Ishikawa (cell line): ENCODE data around the gene FAM78A.

Source experiments
- CEBPB ChIP-seq: IDR thresholded peaks from 2 replicates; pipeline ENCODE4 v1.6.1; 2012
- CREB1 ChIP-seq: IDR thresholded peaks from 2 replicates; pipeline ENCODE4 v1.6.1; 2012; ENCODE audit warnings: low read depth
- EGR1 ChIP-seq: IDR thresholded peaks from 2 replicates; pipeline ENCODE4 v1.6.1; 2012
- EP300 ChIP-seq: IDR thresholded peaks from 2 replicates; pipeline ENCODE4 v1.6.1; 2012; ENCODE audit warnings: borderline replicate concordance
- FOXM1 ChIP-seq: IDR thresholded peaks from 2 replicates; pipeline ENCODE4 v1.6.1; 2012; ENCODE audit warnings: low read depth, borderline replicate concordance
- NFIC ChIP-seq: IDR thresholded peaks from 2 replicates; pipeline ENCODE4 v1.6.1; 2012
- RAD21 ChIP-seq: IDR thresholded peaks from 2 replicates; pipeline ENCODE4 v1.6.1; 2012; ENCODE audit warnings: low read depth
- TAF1 ChIP-seq: IDR thresholded peaks from 2 replicates; pipeline ENCODE4 v1.6.1; 2012; ENCODE audit warnings: low read depth, mild to moderate bottlenecking
- TCF12 ChIP-seq: IDR thresholded peaks from 2 replicates; pipeline ENCODE4 v1.6.1; 2012; ENCODE audit warnings: low read depth
- TEAD4 ChIP-seq: IDR thresholded peaks from 2 replicates; pipeline ENCODE4 v1.6.1; 2012
- YY1 ChIP-seq: IDR thresholded peaks from 2 replicates; pipeline ENCODE4 v1.6.1; 2012; ENCODE audit warnings: low read depth
- ZBTB7A ChIP-seq: IDR thresholded peaks from 2 replicates; pipeline ENCODE4 v1.6.1; 2012; ENCODE audit warnings: low read depth
- TF ChIP-seq, protein P1 (sequence below): IDR thresholded peaks from 2 replicates; pipeline ENCODE4 v1.6.1; 2012
- TF ChIP-seq, protein P2 (sequence below): IDR thresholded peaks from 2 replicates; pipeline ENCODE4 v1.6.1; 2012
- TF ChIP-seq, protein P3 (sequence below): IDR thresholded peaks from 2 replicates; pipeline ENCODE4 v1.6.1; 2012; ENCODE audit warnings: low read depth, mild to moderate bottlenecking

The FAM78A gene

DNA sequence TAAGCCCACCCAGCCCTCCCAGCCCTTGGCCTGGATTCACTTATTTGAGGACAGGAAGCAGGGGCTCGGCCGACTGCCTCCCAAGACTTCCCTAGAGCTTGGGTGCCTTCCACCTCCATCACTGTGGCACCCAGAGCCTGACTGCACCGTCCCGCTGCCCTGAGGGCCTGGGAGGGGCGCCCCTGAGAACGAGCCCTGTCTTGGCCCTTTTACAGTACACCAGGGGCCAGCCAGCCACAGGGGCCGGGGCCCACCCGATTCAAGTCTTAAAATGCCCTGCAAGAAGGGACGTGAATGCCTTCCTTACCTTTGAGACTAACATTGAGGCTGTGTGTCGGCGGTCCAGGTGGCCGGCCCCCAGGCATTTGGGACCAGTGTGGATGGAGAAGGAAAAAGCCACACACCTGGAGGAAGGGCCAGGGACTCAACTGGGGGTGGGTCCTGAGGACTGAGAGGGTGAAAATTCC is 16.8 kb downstream of the FAM78A start:
- no peak for TF ChIP-seq EGR1
- TF ChIP-seq, protein P1, sequence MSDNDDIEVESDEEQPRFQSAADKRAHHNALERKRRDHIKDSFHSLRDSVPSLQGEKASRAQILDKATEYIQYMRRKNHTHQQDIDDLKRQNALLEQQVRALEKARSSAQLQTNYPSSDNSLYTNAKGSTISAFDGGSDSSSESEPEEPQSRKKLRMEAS, result no peak
- TF ChIP-seq, protein P2, sequence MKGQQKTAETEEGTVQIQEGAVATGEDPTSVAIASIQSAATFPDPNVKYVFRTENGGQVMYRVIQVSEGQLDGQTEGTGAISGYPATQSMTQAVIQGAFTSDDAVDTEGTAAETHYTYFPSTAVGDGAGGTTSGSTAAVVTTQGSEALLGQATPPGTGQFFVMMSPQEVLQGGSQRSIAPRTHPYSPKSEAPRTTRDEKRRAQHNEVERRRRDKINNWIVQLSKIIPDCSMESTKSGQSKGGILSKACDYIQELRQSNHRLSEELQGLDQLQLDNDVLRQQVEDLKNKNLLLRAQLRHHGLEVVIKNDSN, result no peak
- no peak for TF ChIP-seq NFIC
- no peak for TF ChIP-seq CREB1
- TF ChIP-seq TAF1, result no peak
- TF ChIP-seq TEAD4, result no peak
- no peak for TF ChIP-seq ZBTB7A
- TF ChIP-seq, protein P3, sequence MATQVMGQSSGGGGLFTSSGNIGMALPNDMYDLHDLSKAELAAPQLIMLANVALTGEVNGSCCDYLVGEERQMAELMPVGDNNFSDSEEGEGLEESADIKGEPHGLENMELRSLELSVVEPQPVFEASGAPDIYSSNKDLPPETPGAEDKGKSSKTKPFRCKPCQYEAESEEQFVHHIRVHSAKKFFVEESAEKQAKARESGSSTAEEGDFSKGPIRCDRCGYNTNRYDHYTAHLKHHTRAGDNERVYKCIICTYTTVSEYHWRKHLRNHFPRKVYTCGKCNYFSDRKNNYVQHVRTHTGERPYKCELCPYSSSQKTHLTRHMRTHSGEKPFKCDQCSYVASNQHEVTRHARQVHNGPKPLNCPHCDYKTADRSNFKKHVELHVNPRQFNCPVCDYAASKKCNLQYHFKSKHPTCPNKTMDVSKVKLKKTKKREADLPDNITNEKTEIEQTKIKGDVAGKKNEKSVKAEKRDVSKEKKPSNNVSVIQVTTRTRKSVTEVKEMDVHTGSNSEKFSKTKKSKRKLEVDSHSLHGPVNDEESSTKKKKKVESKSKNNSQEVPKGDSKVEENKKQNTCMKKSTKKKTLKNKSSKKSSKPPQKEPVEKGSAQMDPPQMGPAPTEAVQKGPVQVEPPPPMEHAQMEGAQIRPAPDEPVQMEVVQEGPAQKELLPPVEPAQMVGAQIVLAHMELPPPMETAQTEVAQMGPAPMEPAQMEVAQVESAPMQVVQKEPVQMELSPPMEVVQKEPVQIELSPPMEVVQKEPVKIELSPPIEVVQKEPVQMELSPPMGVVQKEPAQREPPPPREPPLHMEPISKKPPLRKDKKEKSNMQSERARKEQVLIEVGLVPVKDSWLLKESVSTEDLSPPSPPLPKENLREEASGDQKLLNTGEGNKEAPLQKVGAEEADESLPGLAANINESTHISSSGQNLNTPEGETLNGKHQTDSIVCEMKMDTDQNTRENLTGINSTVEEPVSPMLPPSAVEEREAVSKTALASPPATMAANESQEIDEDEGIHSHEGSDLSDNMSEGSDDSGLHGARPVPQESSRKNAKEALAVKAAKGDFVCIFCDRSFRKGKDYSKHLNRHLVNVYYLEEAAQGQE, result no peak
- no peak for TF ChIP-seq FOXM1
- TF ChIP-seq EP300, result no peak
- TF ChIP-seq RAD21, result no peak
- no peak for TF ChIP-seq YY1
- TF ChIP-seq CEBPB, result no peak
- no peak for TF ChIP-seq TCF12

DNA sequence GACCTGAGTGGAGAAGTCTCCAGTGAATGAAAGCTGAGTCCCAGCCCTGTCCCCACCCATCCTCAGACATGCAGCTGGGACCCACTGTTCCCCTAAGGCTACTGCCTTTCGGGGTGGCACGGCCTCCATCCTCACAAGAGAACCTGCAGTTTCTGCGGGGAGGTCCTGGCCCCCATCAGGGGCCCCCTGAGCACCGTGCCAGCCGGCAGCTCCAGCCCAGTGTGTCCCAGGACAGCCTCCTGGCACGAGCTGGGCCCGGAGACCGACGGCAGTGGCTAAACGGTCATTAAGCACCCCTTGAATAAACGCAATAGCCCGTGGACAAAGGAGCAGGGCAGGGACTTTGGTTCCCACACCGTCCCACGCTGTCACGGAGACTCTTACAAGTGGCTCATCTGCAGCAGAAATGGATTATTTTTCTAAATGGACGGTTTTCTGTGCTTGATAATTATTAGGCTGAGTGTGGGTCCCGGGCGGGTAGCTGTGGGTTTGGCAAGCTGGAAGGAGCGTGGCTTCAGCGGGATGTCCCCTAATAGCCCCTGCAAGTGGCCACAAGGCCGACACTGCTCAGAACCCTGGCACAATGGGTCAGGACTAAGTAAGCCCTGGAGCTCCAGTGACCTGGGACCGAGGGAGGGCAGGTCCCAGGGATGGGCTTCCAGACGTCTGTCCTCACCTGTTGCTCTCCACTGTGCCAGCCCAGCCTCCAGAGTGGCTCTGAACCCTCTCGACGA is 17.4 kb downstream of the FAM78A start:
- TF ChIP-seq CEBPB, result no peak
- TF ChIP-seq TCF12, result no peak
- no peak for TF ChIP-seq NFIC
- TF ChIP-seq EP300, result no peak
- TF ChIP-seq, protein P2, result no peak
- TF ChIP-seq YY1, result no peak
- no peak for TF ChIP-seq RAD21
- no peak for TF ChIP-seq EGR1

DNA sequence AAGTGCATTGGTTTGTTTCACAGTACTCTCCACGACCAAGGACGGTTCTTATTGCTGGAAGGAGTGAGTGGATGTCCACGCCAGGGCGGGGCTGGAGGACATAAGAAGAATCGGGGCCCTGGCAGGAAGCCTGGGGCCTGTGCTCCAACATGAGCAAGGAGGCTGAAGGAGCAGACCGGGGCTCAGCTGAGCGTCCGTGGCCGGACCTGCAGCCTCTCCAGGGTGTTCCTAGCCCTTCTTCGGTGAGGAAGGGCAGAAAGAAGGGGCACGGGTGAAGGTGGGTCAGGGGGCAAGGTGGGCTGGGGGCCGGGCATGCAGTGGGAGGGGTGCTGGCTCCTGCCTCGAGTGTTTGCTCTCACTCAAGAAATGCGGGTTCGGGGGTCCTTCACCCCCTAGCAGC is 18.1 kb downstream of the FAM78A start:
- TF ChIP-seq, protein P3, result no peak
- no peak for TF ChIP-seq CREB1
- TF ChIP-seq TAF1, result no peak
- no peak for TF ChIP-seq ZBTB7A
- no peak for TF ChIP-seq YY1
- no peak for TF ChIP-seq TEAD4

DNA sequence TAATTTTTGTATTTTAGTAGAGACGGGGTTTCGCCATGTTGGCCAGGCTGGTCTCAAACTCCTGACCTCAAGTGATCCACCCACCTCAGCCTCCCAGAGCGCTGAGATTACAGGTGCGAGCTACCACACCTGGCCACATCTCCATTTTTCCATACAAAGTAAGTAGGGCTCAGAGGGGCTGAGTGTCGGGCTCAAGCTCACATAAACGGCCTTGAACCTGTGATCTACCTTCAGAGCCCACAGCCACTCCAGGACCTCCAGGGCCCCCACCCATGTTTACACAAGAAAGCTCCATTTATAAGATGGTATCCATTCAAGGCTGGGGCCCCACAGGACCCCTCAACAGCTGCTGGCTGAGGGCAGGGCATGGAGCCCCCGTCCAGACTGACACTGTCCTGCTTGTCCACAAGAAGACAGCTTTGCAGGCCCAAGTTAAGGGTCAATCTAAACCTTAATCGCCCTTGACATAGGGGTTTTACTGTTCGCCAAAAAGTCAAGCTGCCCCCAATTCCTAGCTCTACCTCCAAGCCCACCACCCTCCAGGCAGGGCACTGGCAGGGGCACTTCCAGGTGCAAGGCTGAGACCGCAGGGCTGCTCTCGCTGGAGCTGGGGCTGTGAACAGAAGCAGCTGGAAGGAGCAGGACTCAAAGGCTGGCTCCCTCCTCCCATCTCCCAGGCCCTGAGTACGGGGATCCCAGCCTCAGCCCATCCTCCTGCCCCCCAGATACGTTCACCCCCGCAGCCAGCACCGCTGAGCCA is 18.9 kb downstream of the FAM78A start:
- TF ChIP-seq ZBTB7A, result no peak
- no peak for TF ChIP-seq TCF12
- no peak for TF ChIP-seq YY1
- TF ChIP-seq TEAD4, result no peak
- TF ChIP-seq, protein P2, result no peak

DNA sequence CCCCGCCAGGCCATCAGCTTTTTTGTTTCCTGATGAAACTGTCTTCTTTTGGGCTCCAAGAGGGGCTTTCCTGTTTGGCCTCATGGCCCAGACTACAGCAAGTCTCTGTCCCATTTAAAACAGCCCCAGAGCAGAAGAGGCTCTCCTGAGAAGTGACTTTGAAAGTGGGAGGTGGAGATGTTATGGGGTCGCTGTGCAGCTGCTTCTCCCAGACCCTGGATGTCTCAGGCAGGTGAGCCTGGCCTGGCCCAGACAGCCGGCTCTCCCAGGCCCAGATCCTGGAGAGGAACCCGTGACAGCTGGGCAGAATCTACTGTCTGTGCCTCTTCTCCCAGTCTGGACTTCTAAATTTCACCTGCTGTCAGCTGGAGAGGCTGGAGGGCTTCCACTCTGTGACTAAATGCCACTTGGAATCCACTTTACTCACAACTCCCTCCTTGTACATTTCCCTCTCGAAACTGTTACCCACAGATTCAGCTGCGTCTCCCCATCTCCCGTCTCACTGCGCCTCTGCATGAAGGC is 20.6 kb downstream of the FAM78A start:
- TF ChIP-seq, protein P1, result no peak
